Panc1 (cell line): ENCODE measurements around the gene COMMD7. TPM values are rescaled to one million over a fixed set of nuclear protein-coding genes. Genes with fewer than 3 reads are reported as not detected.

Experiments used
- ATAC-seq: fragments of 200-7000 bp; cut with Tn5 transposase; 2 replicates; pipeline ENCODE4 v1.9.1; 2020; ENCODE audit warnings: mild to moderate bottlenecking, moderate library complexity
- BruUV-seq: library from RNA; stranded (reverse); fragments of 400-500 nt; replicated peaks from 2 replicates; lab custom pipeline; 2021; lab: Mats Ljungman, UMichigan
- CTCF ChIA-PET: fragments of 300-600 bp; sonication (Branson Sonifier 250); formaldehyde crosslinking; loops from one replicate; lab custom pipeline; 2022; ENCODE audit warnings: antibody characterized with exemption; lab: Charles Lee
- POLR2A ChIA-PET: fragments of 300-600 bp; sonication (Branson Sonifier 250); formaldehyde crosslinking; loops from one replicate; lab custom pipeline; 2022; ENCODE audit warnings: antibody characterized with exemption; lab: Charles Lee
- DNase-seq: peaks from one replicate; pipeline ENCODE4 v3.0.0-alpha.2; 2010; ENCODE audit warnings: low read depth, low spot score
- H3K27ac ChIP-seq: 2 replicates; pipeline ENCODE4 v1.5.1; 2011; ENCODE audit warnings: mild to moderate bottlenecking, low read length, inconsistent platforms
- H3K27me3 ChIP-seq: fragments of 200-500 bp; sonication (Bioruptor generic); 2 replicates; pipeline ENCODE4 v1.6.0; 2014; ENCODE audit warnings: low read length, inconsistent platforms; ENCODE audit not compliant: control insufficient read depth, insufficient read depth
- H3K36me3 ChIP-seq: fragments of 200-500 bp; sonication (Bioruptor generic); 2 replicates; pipeline ENCODE4 v1.5.1; 2014; ENCODE audit warnings: inconsistent platforms, mild to moderate bottlenecking, low read length, moderate library complexity; ENCODE audit not compliant: control insufficient read depth, insufficient read depth
- H3K4me1 ChIP-seq: 2 replicates; pipeline ENCODE4 v1.5.1; 2011; ENCODE audit warnings: inconsistent platforms, mild to moderate bottlenecking, low read length, moderate library complexity; ENCODE audit not compliant: control insufficient read depth, insufficient read depth
- H3K4me3 ChIP-seq, 2 experiments: 2 replicates each; pipeline ENCODE4 v1.5.1; 2011 to 2012; ENCODE audit warnings: low read depth in 2 of 2, low read length in 2 of 2, mild to moderate bottlenecking in 2 of 2, inconsistent platforms in 1 of 2, moderate library complexity in 1 of 2
- H3K9me3 ChIP-seq: fragments of 200-500 bp; sonication (Bioruptor generic); 2 replicates; pipeline ENCODE4 v1.5.1; 2014; ENCODE audit warnings: low read depth, mild to moderate bottlenecking, inconsistent platforms, low read length, moderate library complexity; ENCODE audit not compliant: control insufficient read depth, insufficient read depth
- POLR2AphosphoS5 ChIP-seq: IDR thresholded peaks from 2 replicates; pipeline ENCODE4 v1.6.1; 2012; ENCODE audit warnings: mild to moderate bottlenecking, low read depth, low read length, moderate library complexity
- REST ChIP-seq, 2 experiments: IDR thresholded peaks; 2 replicates each; pipeline ENCODE4 v1.6.1; 2011 to 2012; ENCODE audit warnings: low read depth in 2 of 2, control low read depth in 1 of 2, low read length in 1 of 2, mild to moderate bottlenecking in 1 of 2, moderate library complexity in 1 of 2; ENCODE audit not compliant: insufficient read depth in 1 of 2
- SIN3A ChIP-seq: IDR thresholded peaks from 2 replicates; pipeline ENCODE4 v1.6.1; 2012; ENCODE audit warnings: low read depth, mild to moderate bottlenecking, low read length, moderate library complexity, borderline replicate concordance; ENCODE audit not compliant: insufficient read depth
- TCF7L2 ChIP-seq: IDR thresholded peaks from 2 replicates; pipeline ENCODE4 v1.6.1; 2011; ENCODE audit warnings: mild to moderate bottlenecking, low read depth, low read length, inconsistent platforms
- in situ Hi-C: cut with HindIII; loops from 2 replicates; pipeline ENCODE4 v1.10.0; 2016; ENCODE audit warnings: low sequenced_read_pairs, low pct_unique_long_range_greater_than_20kb
- intact Hi-C: fragments of 100-400 bp; cut with micrococcal nuclease; formaldehyde crosslinking; loops from one replicate; pipeline ENCODE4 v1.10.0; 2022; ENCODE audit not compliant: unreplicated experiment
- total RNA-seq: library from RNA; stranded (reverse); gene quantifications from one replicate; pipeline ENCODE4 v1.2.1, GENCODE V29; 2021; ENCODE audit not compliant: unreplicated experiment
- TF ChIP-seq, protein P1 (sequence below): fragments of 450-650 bp; IDR thresholded peaks from 2 replicates; pipeline ENCODE4 v1.5.1; 2017; ENCODE audit warnings: mild to moderate bottlenecking

Gene COMMD7
- total RNA-seq, 1 experiment from 2014 or later: 24.8 TPM

DNA sequence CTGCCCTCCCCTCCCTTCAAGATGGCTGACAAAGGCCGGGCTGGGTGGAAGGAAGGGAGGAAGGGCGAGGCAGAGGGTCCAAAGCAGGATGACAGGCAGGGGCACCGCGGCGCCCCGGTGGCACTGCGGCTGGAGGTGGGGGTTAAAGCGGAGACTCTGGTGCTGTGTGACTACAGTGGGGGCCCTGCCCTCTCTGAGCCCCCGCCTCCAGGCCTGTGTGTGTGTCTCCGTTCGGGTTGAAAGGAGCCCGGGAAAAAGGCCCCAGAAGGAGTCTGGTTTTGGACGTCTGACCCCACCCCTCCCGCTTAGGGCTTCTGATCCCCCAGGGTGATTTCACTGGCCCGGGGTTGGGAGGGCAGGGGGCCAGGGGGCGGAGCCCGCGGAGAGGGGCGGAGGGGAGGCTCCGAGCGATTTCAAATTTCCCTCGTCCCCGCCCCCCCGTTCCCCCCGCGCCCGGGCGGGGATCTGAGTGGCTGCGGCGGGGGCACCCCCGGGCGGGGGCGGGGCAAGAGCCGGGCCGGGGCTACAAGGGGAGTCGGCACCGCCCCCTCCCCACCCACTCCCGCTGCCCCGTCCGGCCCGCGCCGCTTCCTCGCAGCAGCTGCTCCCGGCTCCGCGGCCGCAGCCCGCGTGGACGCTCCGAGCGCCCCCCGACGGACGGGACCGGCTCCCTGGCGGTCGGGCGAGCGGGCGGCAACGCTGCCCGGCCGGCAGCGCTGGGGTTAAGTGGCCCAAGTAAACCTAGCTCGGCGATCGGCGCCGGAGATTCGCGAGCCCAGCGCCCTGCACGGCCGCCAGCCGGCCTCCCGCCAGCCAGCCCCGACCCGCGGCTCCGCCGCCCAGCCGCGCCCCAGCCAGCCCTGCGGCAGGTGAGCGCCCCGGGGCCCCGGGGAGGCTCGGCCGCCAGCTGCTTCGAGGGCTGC, 18.8 kb upstream of the COMMD7 start, which contains the start of gene DNMT3B:
TSS of gene DNMT3B (plus strand) at position 555 of the 923 bp plus-strand sequence. CDS start 17,939 bp downstream, outside the sequence.
- ChIA-PET CTCF (interaction anchor here (0.6 to 1.0 kb wide), 3 partner anchors 18 to 1202 kb away, joined by 3 to 7 read pairs (median 3); no protein-coding TSS in a partner anchor), POLR2A (no interaction called here)
- Histone ChIP-seq H3K4me3 (peak within 1 kb of the TSS; percentile 71 to 83), H3K4me1 (peaks cover 6% of the 10 kb centered on the region; the same call in 1 of the 2 replicates), H3K9me3 (no peaks in the 10 kb centered on the region), H3K36me3 (peaks cover 2% of the 10 kb centered on the region; the same call in 1 of the 2 replicates), H3K27me3 (no peaks in the 10 kb centered on the region), H3K27ac (peak within 1 kb of the TSS; percentile 77)
- in situ Hi-C loops: no loop called here
- TF ChIP-seq, protein P1, sequence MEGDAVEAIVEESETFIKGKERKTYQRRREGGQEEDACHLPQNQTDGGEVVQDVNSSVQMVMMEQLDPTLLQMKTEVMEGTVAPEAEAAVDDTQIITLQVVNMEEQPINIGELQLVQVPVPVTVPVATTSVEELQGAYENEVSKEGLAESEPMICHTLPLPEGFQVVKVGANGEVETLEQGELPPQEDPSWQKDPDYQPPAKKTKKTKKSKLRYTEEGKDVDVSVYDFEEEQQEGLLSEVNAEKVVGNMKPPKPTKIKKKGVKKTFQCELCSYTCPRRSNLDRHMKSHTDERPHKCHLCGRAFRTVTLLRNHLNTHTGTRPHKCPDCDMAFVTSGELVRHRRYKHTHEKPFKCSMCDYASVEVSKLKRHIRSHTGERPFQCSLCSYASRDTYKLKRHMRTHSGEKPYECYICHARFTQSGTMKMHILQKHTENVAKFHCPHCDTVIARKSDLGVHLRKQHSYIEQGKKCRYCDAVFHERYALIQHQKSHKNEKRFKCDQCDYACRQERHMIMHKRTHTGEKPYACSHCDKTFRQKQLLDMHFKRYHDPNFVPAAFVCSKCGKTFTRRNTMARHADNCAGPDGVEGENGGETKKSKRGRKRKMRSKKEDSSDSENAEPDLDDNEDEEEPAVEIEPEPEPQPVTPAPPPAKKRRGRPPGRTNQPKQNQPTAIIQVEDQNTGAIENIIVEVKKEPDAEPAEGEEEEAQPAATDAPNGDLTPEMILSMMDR: no peak
- no peak for TF ChIP-seq REST (IDR thresholded peaks at IDR 0.05; ENCODE audit: insufficient read depth in 1 of 2, low read depth in 2 of 2, low read length in 1 of 2)
- 0 out of 2 replicates have a peak, but pooled peaks have one; percentile 23 for TF ChIP-seq SIN3A
- no peak for TF ChIP-seq TCF7L2
- peak; percentile 59 for TF ChIP-seq POLR2AphosphoS5
- ATAC-seq: peak; percentile 92
- DNase-seq: no peak
- BruUV-seq: no TSS peak
- intact Hi-C loops: no loop called here

- H3K27ac ChIP-seq: peak overlapping the region; percentile 77
- H3K4me1 ChIP-seq: peaks cover 6% of the 10 kb centered on the region; the same call in 1 of the 2 replicates
- no TSS peak for BruUV-seq
- in situ Hi-C loops: no loop called here
- DNase-seq (no peak), ATAC-seq (no peak)
- no peaks in the 10 kb centered on the region for H3K9me3 ChIP-seq
- ChIA-PET POLR2A (no interaction called here), CTCF (no interaction called here)
- H3K27me3 ChIP-seq: no peaks in the 10 kb centered on the region
- TF ChIP-seq POLR2AphosphoS5 (no peak), REST (IDR thresholded peaks at IDR 0.05; ENCODE audit: insufficient read depth in 1 of 2, low read depth in 2 of 2, low read length in 1 of 2) (no peak), SIN3A (no peak), TCF7L2 (no peak)
- TF ChIP-seq, protein P1: no peak
- peaks cover 2% of the 10 kb centered on the region; the same call in 1 of the 2 replicates for H3K36me3 ChIP-seq
- intact Hi-C loops: no loop called here
- peak overlapping the region; percentile 71 to 83 for H3K4me3 ChIP-seq
These were observed 18.2 kb upstream of the COMMD7 start for GRCh38 chr20:32761417-32761830.
